Smooth muscle cell (in vitro differentiated cells): Measurements from ENCODE around the gene SHPK. TPM values are rescaled to one million over a fixed set of nuclear protein-coding genes. Genes with fewer than 3 reads are reported as not detected.

Experiments used
- DNase-seq: peaks from one replicate; lab custom pipeline; 2025; ENCODE audit not compliant: unreplicated experiment; lab: John Stamatoyannopoulos, UW
- H2AFZ ChIP-seq: fragments of 200-600 bp; sonication (generic); 2 replicates; pipeline ENCODE4 v1.6.0; 2016; ENCODE audit warnings: antibody characterized with exemption, low read depth, mild to moderate bottlenecking
- H3F3A ChIP-seq: fragments of 200-600 bp; sonication (generic); 2 replicates; pipeline ENCODE4 v1.6.0; 2017; ENCODE audit warnings: antibody characterized with exemption, low read depth
- H3K27ac ChIP-seq: fragments of 200-600 bp; sonication (generic); 2 replicates; pipeline ENCODE4 v1.5.1; 2016; ENCODE audit warnings: low read depth, mild to moderate bottlenecking
- H3K27me3 ChIP-seq: fragments of 200-600 bp; sonication (generic); 2 replicates; pipeline ENCODE4 v1.6.1; 2016; ENCODE audit warnings: low read depth, mild to moderate bottlenecking
- H3K36me3 ChIP-seq: fragments of 200-600 bp; sonication (generic); 2 replicates; pipeline ENCODE4 v1.5.1; 2016; ENCODE audit warnings: low read depth
- H3K4me1 ChIP-seq: fragments of 200-600 bp; sonication (generic); 2 replicates; pipeline ENCODE4 v1.5.1; 2016; ENCODE audit warnings: low read depth
- H3K4me2 ChIP-seq: fragments of 200-600 bp; sonication (generic); 2 replicates; pipeline ENCODE4 v1.6.0; 2016; ENCODE audit warnings: mild to moderate bottlenecking
- H3K4me3 ChIP-seq: fragments of 200-600 bp; sonication (generic); 2 replicates; pipeline ENCODE4 v1.5.1; 2016; ENCODE audit warnings: mild to moderate bottlenecking
- H3K79me2 ChIP-seq: fragments of 200-600 bp; sonication (generic); 2 replicates; pipeline ENCODE4 v1.6.0; 2016; ENCODE audit warnings: low read depth, mild to moderate bottlenecking
- H3K9ac ChIP-seq: fragments of 200-600 bp; sonication (generic); 2 replicates; pipeline ENCODE4 v1.6.0; 2016; ENCODE audit warnings: low read depth
- H3K9me3 ChIP-seq: fragments of 200-600 bp; sonication (generic); replicated peaks from 2 replicates; pipeline ENCODE4 v1.5.1; 2016; ENCODE audit warnings: low read depth
- H4K20me1 ChIP-seq: fragments of 200-600 bp; sonication (generic); 2 replicates; pipeline ENCODE4 v1.6.0; 2016; ENCODE audit warnings: low read depth
- CTCF ChIP-seq: fragments of 200-600 bp; sonication (generic); IDR thresholded peaks from 2 replicates; pipeline ENCODE4 v1.5.1; 2017; ENCODE audit warnings: borderline replicate concordance, mild to moderate bottlenecking, antibody characterized with exemption; ENCODE audit not compliant: insufficient read depth, poor library complexity, severe bottlenecking
- WGBS: methylation state at CpG from one replicate; pipeline ENCODE4 v1.1.7; 2016; ENCODE audit warnings: low lambda C conversion rate; 5-methylcytosine and 5-hydroxymethylcytosine counted together
- polyA plus RNA-seq: library from polyadenylated mRNA; unstranded; fragments of >200 nt; fragmentation: Nextera tagmentation; extraction: Ambion mirVana; gene quantifications from 2 replicates; pipeline ENCODE4 v1.2.1, GENCODE V29; 2016
- total RNA-seq: library from RNA; depleted of rRNA; stranded (reverse); fragments of >200 nt; gene quantifications from 2 replicates; pipeline ENCODE4 v1.2.3, GENCODE V29; 2014

Gene SHPK
- total and polyA plus RNA-seq, 2 experiments from 2014 or later: 5.3 to 9.5 TPM

GRCh38 chr17:3600529-3601205 is 35.4 kb downstream of the SHPK start:
- no peak for TF ChIP-seq CTCF
- DNase-seq: no peak
- H3K79me2 ChIP-seq: no peaks in the 10 kb centered on the region
- H3K27me3 ChIP-seq: no peaks in the 10 kb centered on the region
- H3K9me3 ChIP-seq: no peaks in the 10 kb centered on the region
- no peak overlapping the region for H3K4me3 ChIP-seq
- no peaks in the 10 kb centered on the region for H3K4me1 ChIP-seq
- H3K36me3 ChIP-seq: no peaks in the 10 kb centered on the region
- H4K20me1 ChIP-seq: no peaks in the 10 kb centered on the region
- H3K27ac ChIP-seq: no peak overlapping the region
- WGBS: 96% methylated on average over 15 of the region's 15 CpGs
- no peak overlapping the region for H2AFZ ChIP-seq
- H3K9ac ChIP-seq: no peak overlapping the region
- no peaks in the 10 kb centered on the region for H3F3A ChIP-seq
- H3K4me2 ChIP-seq: no peak overlapping the region

- Histone ChIP-seq H3F3A (no peaks in the 10 kb centered on the region), H3K27ac (no peak overlapping the region), H3K36me3 (no peaks in the 10 kb centered on the region), H3K79me2 (no peaks in the 10 kb centered on the region), H4K20me1 (no peaks in the 10 kb centered on the region), H3K4me1 (no peaks in the 10 kb centered on the region), H3K4me2 (no peak overlapping the region), H3K4me3 (no peak overlapping the region), H3K9me3 (no peaks in the 10 kb centered on the region), H3K9ac (no peak overlapping the region), H3K27me3 (no peaks in the 10 kb centered on the region), H2AFZ (no peak overlapping the region)
- 94% methylated on average over 13 of the region's 13 CpGs for WGBS
- no peak for DNase-seq
- TF ChIP-seq CTCF: no peak
Observed at GRCh38 chr17:3598078-3598477, 38.0 kb downstream of the SHPK start.

GRCh38 chr17:3596804-3597464 is 39.1 kb downstream of the SHPK start:
- no peaks in the 10 kb centered on the region for H3K36me3 ChIP-seq
- TF ChIP-seq CTCF: no peak
- H3K4me1 ChIP-seq: no peaks in the 10 kb centered on the region
- H3K9me3 ChIP-seq: no peaks in the 10 kb centered on the region
- H3K27ac ChIP-seq: no peak overlapping the region
- no peak overlapping the region for H3K4me3 ChIP-seq
- no peaks in the 10 kb centered on the region for H3K27me3 ChIP-seq
- no peaks in the 10 kb centered on the region for H3K79me2 ChIP-seq
- 94% methylated on average over 27 of the region's 27 CpGs for WGBS
- no peak for DNase-seq
- H4K20me1 ChIP-seq: no peaks in the 10 kb centered on the region
- no peak overlapping the region for H2AFZ ChIP-seq
- no peaks in the 10 kb centered on the region for H3F3A ChIP-seq
- H3K4me2 ChIP-seq: no peak overlapping the region
- H3K9ac ChIP-seq: no peak overlapping the region
